ENCODE data around the gene REXO4. TPM values are rescaled to one million over a fixed set of nuclear protein-coding genes. Genes with fewer than 3 reads are reported as not detected.

The REXO4 gene
- total and polyA plus RNA-seq, 2 of the 4 experiments (the other 2 are of a cell fraction) = 16.1 to 21.8 TPM

DNA sequence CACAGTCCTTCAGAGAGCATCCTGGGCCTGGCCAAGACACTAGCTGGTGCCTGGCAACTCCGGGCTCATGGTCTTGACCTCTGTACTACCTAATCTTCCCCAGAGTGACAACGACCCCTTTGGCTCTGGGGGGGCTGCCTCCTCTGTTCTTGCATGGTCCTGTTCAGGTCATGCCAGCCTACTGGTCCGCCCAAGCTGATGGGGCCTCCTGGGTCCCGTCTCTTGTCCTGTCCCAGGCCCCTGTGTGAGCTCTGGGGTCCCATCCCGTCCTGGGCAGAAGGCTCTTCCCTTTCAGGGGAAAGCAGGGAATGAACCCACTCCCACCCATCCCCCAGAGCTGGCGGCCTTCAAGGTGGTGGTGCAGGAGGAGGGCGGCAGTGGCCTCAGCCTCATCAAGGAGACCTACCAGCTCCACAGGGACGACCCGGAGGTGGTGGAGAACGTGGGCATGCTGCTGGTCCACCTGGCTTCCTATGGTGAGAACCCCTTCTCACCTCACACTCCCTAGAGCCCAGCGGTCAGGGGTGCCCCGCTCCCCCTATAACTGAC is 13.3 kb downstream of the REXO4 start:
- no peak overlapping the region for H3K27ac ChIP-seq (ENCODE audit: insufficient read depth, low read length)
- TF ChIP-seq USF2 (IDR thresholded peaks at IDR 0.05; ENCODE audit: low read depth, low read length) (no peak), ELK1 (IDR thresholded peaks at IDR 0.05; ENCODE audit: borderline replicate concordance, low read depth, low read length) (no peak), CTCF (conservative IDR thresholded peaks at IDR 0.05; ENCODE audit: low read depth, low read length) (no peak), POLR2A (IDR thresholded peaks at IDR 0.05; ENCODE audit: low read depth, low read length) (no peak), RFX5 (IDR thresholded peaks at IDR 0.05; ENCODE audit: low read depth, low read length) (no peak), RAD21 (IDR thresholded peaks at IDR 0.05; ENCODE audit: low read length) (no peak), BHLHE40 (IDR thresholded peaks at IDR 0.05; ENCODE audit: low read depth, low read length) (no peak), CEBPB (IDR thresholded peaks at IDR 0.05; ENCODE audit: low read depth, low read length) (no peak), RCOR1 (IDR thresholded peaks at IDR 0.05; ENCODE audit: insufficient replicate concordance, low read length) (no peak)
- peaks cover 2% of the 10 kb centered on the region; the same call in 1 of the 2 replicates for H3K4me1 ChIP-seq (ENCODE audit: control insufficient read depth, insufficient read depth, low read length)
- no peak overlapping the region for H2BK20ac ChIP-seq (ENCODE audit: low read depth, low read length)
- no peak overlapping the region for H4K91ac ChIP-seq (ENCODE audit: insufficient read depth, low read depth, low read length)
- no peak overlapping the region for H3K23ac ChIP-seq (ENCODE audit: low read depth, low read length)
- ATAC-seq (ENCODE audit: low read depth) = no peak
- 83% methylated on average over 2 of the region's 12 CpGs; no CpG with 5 or more reads in 1 of the 2 experiments for WGBS, 2 experiments (ENCODE audit: extremely low coverage in 2 of 2, insufficient read length in 1 of 2)
- H3K27me3 ChIP-seq (ENCODE audit: control insufficient read depth, insufficient read depth, low read length) = no peaks in the 10 kb centered on the region
- H2AK5ac ChIP-seq (ENCODE audit: low read depth, low read length) = no peak overlapping the region
- H3K4ac ChIP-seq (ENCODE audit: low read depth, low read length) = no peak overlapping the region
- no peak overlapping the region for H4K8ac ChIP-seq (ENCODE audit: low read depth in 2 of 2, low read length in 2 of 2)
- no peak overlapping the region for H3K9ac ChIP-seq (ENCODE audit: low read depth, low read length)
- no peaks in the 10 kb centered on the region for H3K9me3 ChIP-seq (ENCODE audit: control insufficient read depth, insufficient read depth, low read length)
- in situ Hi-C loops (cut with MboI; ENCODE audit: low sequenced_read_pairs) = loop anchor here (10.0 kb wide), 2 partner anchors 80 to 320 kb away; no protein-coding TSS in a partner anchor
- H4K20me1 ChIP-seq (ENCODE audit: insufficient read depth, low read length) = peaks cover 17% of the 10 kb centered on the region; the same call in 1 of the 2 replicates
- ChIA-PET POLR2A (ENCODE audit: unreplicated experiment) (no interaction called here), CTCF (no interaction called here)
- no peak overlapping the region for H3K4me2 ChIP-seq (ENCODE audit: low read depth, low read length)
- no peak for DNase-seq
- H3K36me3 ChIP-seq (ENCODE audit: control insufficient read depth, insufficient read depth, low read length) = peaks cover 28% of the 10 kb centered on the region
- dilution Hi-C loops (cut with HindIII; ENCODE audit: low sequenced_read_pairs, unreplicated experiment) = no loop called here
- H3K4me3 ChIP-seq (ENCODE audit: insufficient read depth, low read depth, low read length) = no peak overlapping the region
- no peak overlapping the region for H2BK5ac ChIP-seq (ENCODE audit: low read depth, low read length, poor library complexity, severe bottlenecking)
- no peak overlapping the region for H2AFZ ChIP-seq (replicated peaks; ENCODE audit: low read length, poor library complexity)
- no peak overlapping the region for H4K5ac ChIP-seq (ENCODE audit: low read depth, low read length)
- no peak overlapping the region for H3K56ac ChIP-seq (ENCODE audit: extremely low read depth, insufficient read depth, low read length)
- H2BK15ac ChIP-seq (ENCODE audit: low read depth, low read length) = no peak overlapping the region
- no TSS peak for BruUV-seq (replicated peaks)
- H3K18ac ChIP-seq (ENCODE audit: low read depth, low read length) = no peak overlapping the region
- peaks cover 0 to 22% of the 10 kb centered on the region in 2 experiments; a peak in 2 of 4 replicates for H3K79me1 ChIP-seq (ENCODE audit: low read depth in 1 of 2, low read length in 2 of 2)
- no peak overlapping the region for H2BK120ac ChIP-seq (ENCODE audit: low read depth, low read length)
- H2AK9ac ChIP-seq (replicated peaks; ENCODE audit: low read depth, low read length, poor library complexity) = peak overlapping the region; percentile 40
- H3K9me1 ChIP-seq (ENCODE audit: insufficient read depth, low read length) = 0 out of 2 replicates have a peak, but pooled peaks cover 4% of the 10 kb centered on the region
- H3K14ac ChIP-seq (replicated peaks; ENCODE audit: low read depth, low read length) = no peak overlapping the region
- intact Hi-C loops (cut with micrococcal nuclease) = loop anchor here (5.0 kb wide), 1 partner anchor 588 kb away; the partner anchor contains the start of gene VAV2
